NB4 (cell line): Measurements from ENCODE around the gene SLC39A11.

Source experiments
- POLR2A ChIP-seq: IDR thresholded peaks from 2 replicates; pipeline ENCODE4 v1.6.1; 2011; ENCODE audit warnings: mild to moderate bottlenecking; ENCODE audit not compliant: insufficient read length; ENCODE audit errors: extremely low read depth
- TF ChIP-seq, protein P1 (sequence below): IDR thresholded peaks from 2 replicates; pipeline ENCODE4 v1.6.1; 2011; ENCODE audit warnings: low read depth, low read length
- TF ChIP-seq, protein P2 (sequence below): IDR thresholded peaks from one replicate; pipeline ENCODE4 v1.5.1; 2012; ENCODE audit warnings: low read depth, low read length

DNA sequence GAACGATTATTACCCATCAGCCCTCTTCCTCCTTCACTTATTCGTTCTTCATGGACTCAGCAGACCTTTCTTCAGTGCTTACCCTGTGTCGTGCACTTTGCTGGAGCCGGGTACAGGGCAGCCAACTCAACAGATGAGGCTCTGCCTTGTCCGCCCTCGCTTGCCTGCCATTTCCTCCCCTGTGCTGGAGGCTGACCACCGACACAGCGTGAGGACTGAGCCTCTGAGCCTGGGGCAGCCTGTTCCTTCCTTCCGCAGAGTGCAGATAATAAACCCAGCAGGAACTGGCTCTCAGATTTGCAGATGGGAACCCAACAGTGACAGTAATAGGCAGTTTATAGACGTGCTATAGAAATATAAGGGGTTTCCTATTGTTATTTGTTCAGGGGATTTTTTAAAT lies 7.0 kb upstream of the SLC39A11 start:
- TF ChIP-seq, protein P1, sequence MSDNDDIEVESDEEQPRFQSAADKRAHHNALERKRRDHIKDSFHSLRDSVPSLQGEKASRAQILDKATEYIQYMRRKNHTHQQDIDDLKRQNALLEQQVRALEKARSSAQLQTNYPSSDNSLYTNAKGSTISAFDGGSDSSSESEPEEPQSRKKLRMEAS, result peak; percentile 54
- TF ChIP-seq, protein P2, sequence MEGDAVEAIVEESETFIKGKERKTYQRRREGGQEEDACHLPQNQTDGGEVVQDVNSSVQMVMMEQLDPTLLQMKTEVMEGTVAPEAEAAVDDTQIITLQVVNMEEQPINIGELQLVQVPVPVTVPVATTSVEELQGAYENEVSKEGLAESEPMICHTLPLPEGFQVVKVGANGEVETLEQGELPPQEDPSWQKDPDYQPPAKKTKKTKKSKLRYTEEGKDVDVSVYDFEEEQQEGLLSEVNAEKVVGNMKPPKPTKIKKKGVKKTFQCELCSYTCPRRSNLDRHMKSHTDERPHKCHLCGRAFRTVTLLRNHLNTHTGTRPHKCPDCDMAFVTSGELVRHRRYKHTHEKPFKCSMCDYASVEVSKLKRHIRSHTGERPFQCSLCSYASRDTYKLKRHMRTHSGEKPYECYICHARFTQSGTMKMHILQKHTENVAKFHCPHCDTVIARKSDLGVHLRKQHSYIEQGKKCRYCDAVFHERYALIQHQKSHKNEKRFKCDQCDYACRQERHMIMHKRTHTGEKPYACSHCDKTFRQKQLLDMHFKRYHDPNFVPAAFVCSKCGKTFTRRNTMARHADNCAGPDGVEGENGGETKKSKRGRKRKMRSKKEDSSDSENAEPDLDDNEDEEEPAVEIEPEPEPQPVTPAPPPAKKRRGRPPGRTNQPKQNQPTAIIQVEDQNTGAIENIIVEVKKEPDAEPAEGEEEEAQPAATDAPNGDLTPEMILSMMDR, result no peak
- TF ChIP-seq POLR2A, result peak; percentile 69
